ENCODE measurements around the gene ZFAND2B.

Gene ZFAND2B

GRCh38 chr2:219218732-219219701 is 12.4 kb downstream of the ZFAND2B start, which contains the start of gene ABCB6:
Gene ABCB6 (minus strand): TSS chr2:219218958. CDS start chr2:219218673, 285 bp downstream.
- DNase-seq (ENCODE audit: low read depth), result peak; percentile 84

GRCh38 chr2:219219784-219220532 is 13.4 kb downstream of the ZFAND2B start:
- DNase-seq (ENCODE audit: low read depth), result no peak
- no peak overlapping the region for H3K4me3 ChIP-seq (ENCODE audit: low read depth, low read length)

More at GRCh38 chr2:219218732-219219701, 12.4 kb downstream of the ZFAND2B start, which contains the start of gene ABCB6:
- H3K4me3 ChIP-seq (ENCODE audit: low read depth, low read length), result peak within 1 kb of the TSS; percentile 61

GRCh38 chr2:219220652-219221402 is 14.2 kb downstream of the ZFAND2B start:
- DNase-seq (ENCODE audit: low read depth), result no peak
- H3K4me3 ChIP-seq (ENCODE audit: low read depth, low read length), result no peak overlapping the region

- no peak for DNase-seq (ENCODE audit: low read depth)
- no peak overlapping the region for H3K4me3 ChIP-seq (ENCODE audit: low read depth, low read length)
Measured at GRCh38 chr2:219221957-219222518, 15.5 kb downstream of the ZFAND2B start.

- no peak for DNase-seq (ENCODE audit: low read depth)
- H3K4me3 ChIP-seq (ENCODE audit: low read depth, low read length), result no peak overlapping the region
Measured at GRCh38 chr2:219223831-219224610, 17.4 kb downstream of the ZFAND2B start.

GRCh38 chr2:219225350-219225749 is 18.8 kb downstream of the ZFAND2B start:
- H3K4me3 ChIP-seq (ENCODE audit: low read depth, low read length), result no peak overlapping the region
- DNase-seq (ENCODE audit: low read depth), result no peak

GRCh38 chr2:219228041-219228910 is 21.7 kb downstream of the ZFAND2B start:
- no peak for DNase-seq (ENCODE audit: low read depth)
- peak overlapping the region; percentile 77 for H3K4me3 ChIP-seq (ENCODE audit: low read depth, low read length)

- H3K4me3 ChIP-seq (ENCODE audit: low read depth, low read length), result peak overlapping the region; percentile 77
- no peak for DNase-seq (ENCODE audit: low read depth)
Measured at GRCh38 chr2:219228911-219229304, 22.3 kb downstream of the ZFAND2B start.

- DNase-seq (ENCODE audit: low read depth), result peak; percentile 97
- H3K4me3 ChIP-seq (ENCODE audit: low read depth, low read length), result peak within 1 kb of the TSS; percentile 77
Measured at GRCh38 chr2:219229305-219230058, 22.9 kb downstream of the ZFAND2B start, which contains the start of the genes ANKZF1 and ATG9A. Gene ANKZF1 (plus strand): TSS chr2:219229806. CDS start chr2:219230258, 452 bp downstream. Gene ATG9A (minus strand): TSS chr2:219229636. CDS start chr2:219228024, 1,612 bp downstream.

- H3K4me3 ChIP-seq (ENCODE audit: low read depth, low read length), result peak overlapping the region; percentile 77
- DNase-seq (ENCODE audit: low read depth), result no peak
Measured at GRCh38 chr2:219230059-219230540, 23.5 kb downstream of the ZFAND2B start.

- no peak for DNase-seq (ENCODE audit: low read depth)
- no peak overlapping the region for H3K4me3 ChIP-seq (ENCODE audit: low read depth, low read length)
Measured at GRCh38 chr2:219234331-219234730, 27.7 kb downstream of the ZFAND2B start.

- peak overlapping the region; percentile 25 for H3K4me3 ChIP-seq (ENCODE audit: low read depth, low read length)
- DNase-seq (ENCODE audit: low read depth), result no peak
Measured at GRCh38 chr2:219243291-219243761, 36.7 kb downstream of the ZFAND2B start.

GRCh38 chr2:219244789-219245147 is 38.2 kb downstream of the ZFAND2B start:
- H3K4me3 ChIP-seq (ENCODE audit: low read depth, low read length), result peak overlapping the region; percentile 90
- DNase-seq (ENCODE audit: low read depth), result no peak

- H3K4me3 ChIP-seq (ENCODE audit: low read depth, low read length), result peak within 1 kb of the TSS; percentile 90
- peak; percentile 84 for DNase-seq (ENCODE audit: low read depth)
Measured at GRCh38 chr2:219245148-219245898, 38.7 kb downstream of the ZFAND2B start, which contains the start of the genes GLB1L and STK16. Gene GLB1L (minus strand): TSS chr2:219245444. CDS start chr2:219243573, 1,871 bp downstream. Gene STK16 (plus strand): TSS chr2:219245479. CDS start chr2:219246000, 521 bp downstream.

- H3K4me3 ChIP-seq (ENCODE audit: low read depth, low read length), result peak overlapping the region; percentile 90
- no peak for DNase-seq (ENCODE audit: low read depth)
Measured at GRCh38 chr2:219245899-219246230, 39.3 kb downstream of the ZFAND2B start.

- no peak for DNase-seq (ENCODE audit: low read depth)
- no peak overlapping the region for H3K4me3 ChIP-seq (ENCODE audit: low read depth, low read length)
Measured at GRCh38 chr2:219246559-219246958, 40.0 kb downstream of the ZFAND2B start.
